GM19468 (cell line): ENCODE data around the gene SOX5.

Experiments
- ATAC-seq: cut with Tn5 transposase; IDR thresholded peaks from one replicate; pipeline ENCODE4 v1.9.1; 2021; ENCODE audit warnings: mild to moderate bottlenecking, moderate library complexity, moderate number of reproducible peaks; ENCODE audit not compliant: unreplicated experiment; ENCODE audit errors: extremely low read depth

Gene SOX5

GRCh38 chr12:23704992-23705943 lies 244.2 kb downstream of the SOX5 start:
- ATAC-seq: no peak

DNA sequence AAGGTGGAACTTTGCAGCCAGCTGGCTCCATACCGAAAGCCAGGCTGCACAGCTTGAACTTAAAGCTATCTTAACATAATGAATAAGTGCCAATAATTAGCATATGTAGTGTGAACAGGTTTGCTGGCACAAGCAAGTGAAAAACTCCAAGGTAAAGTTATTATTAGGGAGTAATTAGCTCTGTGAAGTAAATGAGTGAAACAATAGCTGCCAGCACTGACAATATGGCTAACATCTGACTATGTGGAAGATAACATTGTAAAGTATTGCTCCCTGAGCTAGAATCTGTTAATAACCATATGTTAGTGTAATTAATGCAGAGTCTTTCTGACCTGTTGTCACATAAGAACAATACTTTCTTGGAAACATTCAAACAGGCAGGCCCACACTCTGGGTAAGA lies 246.4 kb downstream of the SOX5 start:
- no peak for ATAC-seq

DNA sequence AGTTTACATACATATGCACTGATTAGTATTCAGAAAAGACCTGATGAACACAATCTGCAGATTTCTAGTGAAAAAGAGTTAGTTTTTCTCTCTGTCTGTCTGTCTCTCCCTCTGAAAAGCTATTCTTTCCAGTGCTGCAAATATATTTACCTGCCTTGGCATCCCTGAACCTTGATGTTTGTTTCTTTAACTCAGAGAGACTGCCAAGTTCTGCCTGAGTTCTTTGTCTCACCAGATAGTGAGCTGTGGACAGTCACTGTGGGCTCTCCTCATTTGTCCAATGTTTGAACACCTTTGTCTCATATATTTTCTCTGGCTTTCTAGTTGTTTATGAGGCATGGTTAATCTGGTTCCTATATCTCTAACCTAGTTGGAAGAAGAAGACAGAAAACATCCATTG lies 250.4 kb downstream of the SOX5 start:
- ATAC-seq: no peak

DNA sequence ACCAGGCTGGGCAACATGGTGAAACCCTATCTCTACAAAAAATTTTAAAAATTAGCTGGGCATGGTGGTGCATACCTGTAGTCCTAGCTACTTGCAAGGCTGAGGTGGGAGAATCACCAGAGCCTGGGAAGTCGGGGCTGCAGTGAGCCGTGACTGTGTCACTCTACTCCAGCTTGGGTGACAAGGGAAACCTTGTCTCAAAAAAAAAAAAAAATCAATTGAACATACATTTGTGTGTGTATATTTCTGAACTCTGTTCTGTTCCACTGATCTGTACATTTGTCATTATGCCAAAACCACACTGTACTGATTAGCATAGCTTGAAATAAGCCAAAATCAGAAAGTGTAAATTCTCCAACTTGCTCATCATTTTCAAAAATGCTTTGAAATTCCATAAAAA lies 254.6 kb downstream of the SOX5 start:
- ATAC-seq: no peak

DNA sequence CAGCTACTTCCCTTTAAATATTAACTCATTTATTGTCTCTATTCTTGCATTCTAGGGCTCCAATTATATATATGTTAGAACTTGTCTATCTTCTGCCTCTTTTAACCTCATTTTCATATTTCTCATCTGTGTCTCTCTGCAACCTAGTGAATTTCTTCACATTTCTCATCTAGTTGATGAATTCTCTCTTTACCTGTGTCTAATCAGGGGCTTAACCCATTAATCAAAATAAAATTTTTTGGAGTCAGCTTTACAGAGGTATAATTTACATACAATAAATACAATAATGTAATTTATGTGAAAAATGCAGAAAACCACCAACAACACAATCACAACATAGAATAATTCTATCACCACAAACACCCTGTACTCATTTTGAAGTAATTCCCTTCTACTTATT lies 255.2 kb downstream of the SOX5 start:
- no peak for ATAC-seq

GRCh38 chr12:23687947-23688346 lies 261.5 kb downstream of the SOX5 start:
- no peak for ATAC-seq

- no peak for ATAC-seq
These were observed 263.4 kb downstream of the SOX5 start for GRCh38 chr12:23686095-23686494.

DNA sequence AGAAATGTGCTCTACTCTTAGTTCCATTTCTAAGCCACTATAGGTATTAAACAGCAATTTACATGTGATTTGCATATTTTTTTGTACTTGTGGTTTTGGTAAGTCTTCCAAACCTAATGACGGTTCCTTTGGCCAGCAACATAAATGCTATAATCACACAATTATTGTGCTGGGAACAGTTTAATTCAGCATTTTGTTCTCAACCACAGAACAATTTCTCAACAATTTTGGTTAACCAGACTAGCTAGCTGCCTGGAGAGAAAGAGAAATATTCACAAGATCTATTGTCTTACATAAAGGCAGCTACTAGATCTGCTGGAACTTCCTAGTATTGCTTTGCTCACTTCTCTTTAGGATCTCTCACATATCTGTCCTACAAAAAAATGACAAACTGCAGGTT lies 265.3 kb downstream of the SOX5 start:
- no peak for ATAC-seq

GRCh38 chr12:23681237-23681636 lies 268.2 kb downstream of the SOX5 start:
- ATAC-seq: no peak

DNA sequence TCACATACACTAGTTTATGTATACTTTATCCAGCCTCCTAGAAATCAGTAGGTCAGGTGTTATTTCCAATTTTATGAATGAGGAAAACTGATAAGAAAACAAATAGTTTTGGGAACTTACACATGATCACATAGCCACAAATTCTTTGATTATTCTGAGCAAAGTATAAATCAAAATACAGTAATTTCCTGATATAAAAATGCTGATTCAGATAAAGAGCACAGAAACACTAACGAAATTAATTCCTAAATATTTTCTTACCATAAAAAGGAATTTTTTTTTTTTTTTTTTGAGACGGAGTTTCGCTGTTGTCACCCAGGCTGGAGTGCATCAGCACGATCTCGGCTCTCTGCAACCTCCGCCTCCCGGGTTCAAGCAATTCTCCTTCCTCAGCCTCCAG lies 275.4 kb downstream of the SOX5 start:
- no peak for ATAC-seq

DNA sequence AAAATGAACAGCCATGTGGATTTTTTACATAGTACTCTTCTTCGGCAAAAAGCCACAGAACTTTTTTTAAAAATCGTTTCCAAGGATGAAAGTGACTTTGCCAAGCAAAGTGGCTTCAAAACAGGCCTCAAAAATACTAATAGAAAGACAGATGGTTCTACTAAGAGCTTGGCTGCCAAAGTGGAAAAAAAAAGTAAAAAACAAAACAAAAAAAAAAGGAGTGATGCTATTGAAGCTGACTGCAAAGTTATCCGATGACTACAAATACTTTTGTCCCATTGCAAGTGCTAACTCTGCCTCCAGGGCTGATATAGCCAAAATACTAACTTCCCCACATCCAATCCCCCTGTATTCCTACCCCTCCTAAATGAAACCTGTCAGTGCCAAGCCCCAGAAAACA lies 277.6 kb downstream of the SOX5 start:
- no peak for ATAC-seq

GRCh38 chr12:23670684-23671083 lies 278.8 kb downstream of the SOX5 start:
- ATAC-seq: no peak

GRCh38 chr12:23669691-23670090 lies 279.8 kb downstream of the SOX5 start:
- no peak for ATAC-seq

DNA sequence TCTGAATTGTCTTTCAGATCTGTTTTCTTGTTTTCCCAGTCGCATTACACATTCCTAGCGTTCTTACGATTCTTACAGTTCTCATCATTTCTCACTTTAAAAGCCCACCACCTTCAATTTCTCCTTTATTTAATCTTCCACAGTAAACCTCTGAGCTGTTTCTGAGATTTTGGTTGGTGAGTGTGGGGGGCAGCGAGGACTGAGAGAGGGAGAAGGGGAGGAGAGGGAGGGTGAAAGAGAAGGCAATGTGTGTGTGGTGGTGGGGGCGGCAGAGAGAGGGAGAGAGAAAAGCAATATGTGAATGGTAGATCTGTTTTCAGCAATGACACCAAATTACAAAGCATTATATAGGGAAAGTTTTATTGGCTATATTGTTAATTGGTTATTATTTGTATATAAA lies 282.6 kb downstream of the SOX5 start:
- ATAC-seq: no peak

GRCh38 chr12:23662966-23663365 lies 286.5 kb downstream of the SOX5 start:
- ATAC-seq: no peak

DNA sequence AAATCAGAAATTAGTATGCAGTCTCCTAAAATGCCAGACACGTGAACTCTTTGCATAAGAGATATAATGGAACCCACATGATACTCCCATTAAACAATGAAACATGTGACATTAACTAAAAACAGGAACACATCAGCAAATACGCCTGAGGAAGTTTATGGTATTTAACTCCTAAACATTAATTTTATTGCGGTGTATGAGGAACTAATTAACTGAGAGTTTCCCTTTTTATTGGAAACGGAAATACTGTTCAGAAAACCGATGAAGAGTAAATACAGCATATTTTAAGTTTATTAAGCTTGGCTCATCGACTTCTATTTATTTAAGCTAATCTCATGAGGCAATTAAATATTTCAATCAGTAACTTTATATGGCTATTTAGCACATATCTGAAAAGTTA lies 290.3 kb downstream of the SOX5 start:
- no peak for ATAC-seq

- ATAC-seq: no peak
These were observed 291.9 kb downstream of the SOX5 start for GRCh38 chr12:23657598-23657997.

DNA sequence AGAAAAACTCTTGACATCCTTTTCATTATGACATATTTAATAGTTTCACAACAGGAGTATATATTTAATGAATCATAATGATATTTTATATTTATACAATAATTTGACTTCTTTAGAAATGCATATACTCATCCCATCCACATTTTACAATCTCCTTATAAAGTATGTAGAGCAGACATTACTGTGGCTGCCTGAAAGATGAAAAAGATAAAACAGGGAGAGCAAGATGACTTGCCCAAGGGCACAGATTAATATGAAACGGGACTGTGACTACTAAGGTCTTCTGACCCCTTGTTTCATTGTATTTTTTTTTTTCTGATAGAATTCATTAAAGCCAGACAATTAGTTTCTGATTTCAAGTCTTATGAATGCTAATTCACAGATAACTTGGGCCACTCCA lies 293.6 kb downstream of the SOX5 start:
- ATAC-seq: no peak

DNA sequence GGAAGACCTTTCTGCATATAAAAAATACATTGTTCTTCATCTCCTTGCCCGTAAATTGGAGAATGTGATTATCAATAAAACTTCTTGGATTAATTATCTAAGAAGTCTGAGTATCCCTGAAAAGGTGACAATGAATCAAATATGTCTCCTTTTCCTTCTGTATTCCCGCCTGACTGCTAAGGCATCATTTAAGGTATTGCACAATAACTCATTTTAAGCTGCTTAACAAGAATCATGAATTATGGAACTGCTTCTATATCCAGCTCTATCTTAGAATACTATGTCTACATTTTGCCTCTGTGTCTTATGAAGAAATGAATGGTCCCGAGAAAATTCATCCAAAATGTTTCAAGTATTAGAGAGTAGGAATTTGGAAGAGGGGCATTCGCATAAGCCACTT lies 294.4 kb downstream of the SOX5 start:
- no peak for ATAC-seq

- ATAC-seq: no peak
These were observed 300.9 kb downstream of the SOX5 start for GRCh38 chr12:23648546-23648945.

DNA sequence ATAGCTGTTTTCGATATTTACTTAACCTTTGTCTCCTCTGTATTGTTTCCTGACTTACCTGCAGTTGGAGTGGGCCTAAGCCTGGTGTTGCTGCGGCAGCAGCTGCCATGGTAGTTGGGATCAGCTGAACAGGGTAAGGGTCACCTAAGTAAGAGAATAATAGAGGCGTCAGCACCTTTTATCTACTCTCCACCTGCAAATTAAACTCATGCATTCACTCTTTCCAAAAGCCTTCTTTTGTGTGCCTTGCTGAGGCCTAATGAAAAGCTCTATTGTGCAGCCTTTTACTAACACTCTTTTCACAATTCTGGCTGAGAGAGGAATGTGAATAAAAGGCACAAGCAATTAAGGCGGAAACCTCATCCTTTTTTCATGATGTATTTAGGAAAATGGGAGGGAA lies 308.7 kb downstream of the SOX5 start:
- no peak for ATAC-seq

DNA sequence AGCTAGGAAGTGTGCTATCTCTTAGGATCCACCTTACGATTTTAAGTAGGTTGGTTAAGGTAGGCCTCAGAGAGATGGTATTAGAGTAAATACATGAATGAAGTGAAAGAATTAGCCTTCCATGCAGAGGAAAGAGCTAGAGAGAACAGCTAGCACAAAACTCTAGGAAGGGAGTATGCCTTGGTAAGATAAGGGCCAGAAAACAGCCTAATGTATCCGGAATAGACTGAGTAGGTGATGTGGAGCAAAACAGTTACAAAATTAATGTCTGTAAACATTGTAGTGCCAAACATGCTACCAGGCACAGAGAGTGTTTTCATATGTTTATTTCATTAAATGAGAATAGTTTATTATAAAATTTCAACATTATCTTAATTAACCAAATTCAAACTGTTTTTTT lies 315.1 kb downstream of the SOX5 start:
- no peak for ATAC-seq
